HEK293T (cell line): ENCODE results near the gene CFAP58.

Experiments used
- ARNT ChIP-seq: fragments of 450-650 bp; IDR thresholded peaks from 2 replicates; pipeline ENCODE4 v1.6.1; 2017; ENCODE audit warnings: mild to moderate bottlenecking
- BHLHE40 ChIP-seq: fragments of 450-650 bp; IDR thresholded peaks from 2 replicates; pipeline ENCODE4 v1.6.1; 2016; ENCODE audit warnings: mild to moderate bottlenecking, moderate library complexity, borderline replicate concordance
- ELF4 ChIP-seq: fragments of 450-650 bp; IDR thresholded peaks from 2 replicates; pipeline ENCODE4 v1.6.1; 2017; ENCODE audit warnings: antibody characterized with exemption
- FOXA1 ChIP-seq: fragments of 450-650 bp; IDR thresholded peaks from 2 replicates; pipeline ENCODE4 v1.6.1; 2016; ENCODE audit warnings: mild to moderate bottlenecking
- FOXK2 ChIP-seq: fragments of 450-650 bp; IDR thresholded peaks from 2 replicates; pipeline ENCODE4 v1.6.1; 2016; ENCODE audit warnings: mild to moderate bottlenecking
- FOXM1 ChIP-seq: fragments of 450-650 bp; IDR thresholded peaks from 2 replicates; pipeline ENCODE4 v1.6.1; 2017; ENCODE audit warnings: mild to moderate bottlenecking, borderline replicate concordance
- HDGF ChIP-seq: fragments of 450-650 bp; IDR thresholded peaks from 2 replicates; pipeline ENCODE4 v1.6.1; 2017; ENCODE audit warnings: antibody characterized with exemption, borderline replicate concordance
- PKNOX1 ChIP-seq: fragments of 450-650 bp; IDR thresholded peaks from 2 replicates; pipeline ENCODE4 v1.6.1; 2016
- SP1 ChIP-seq: fragments of 450-650 bp; IDR thresholded peaks from 2 replicates; pipeline ENCODE4 v1.6.1; 2017
- TARDBP ChIP-seq: fragments of 450-650 bp; IDR thresholded peaks from 2 replicates; pipeline ENCODE4 v1.6.1; 2016

- TF ChIP-seq ARNT (no peak), HDGF (no peak), PKNOX1 (no peak), SP1 (no peak), FOXM1 (no peak), FOXA1 (no peak), ELF4 (no peak), FOXK2 (no peak), TARDBP (no peak), BHLHE40 (no peak)
These were observed 99.3 kb downstream of the CFAP58 start for GRCh38 chr10:104452977-104453376.
